Right atrium auricular region (tissue), 2 donors: Measurements from ENCODE around the gene ANKRD1. TPM values are rescaled to one million over a fixed set of nuclear protein-coding genes. Genes with fewer than 3 reads are reported as not detected.

Experiments
- DNase-seq: peaks from one replicate; pipeline ENCODE4 v3.0.0-alpha.2; 2019; ENCODE audit warnings: low spot score
- H3K27ac ChIP-seq, 2 donors: fragments of 200-600 bp; sonication (generic); 1 replicate in 1 of 2; 2 replicates in 1 of 2; pipeline ENCODE4 v1.5.1; 2016 to 2019
- H3K27me3 ChIP-seq, 2 donors: fragments of 200-600 bp; sonication (generic); one replicate each; pipeline versions ENCODE4 v1.5.1 to v1.6.0; 2017 to 2019
- H3K36me3 ChIP-seq: fragments of 200-600 bp; sonication (generic); one replicate; pipeline ENCODE4 v1.5.1; 2016
- H3K4me1 ChIP-seq, 2 donors: fragments of 200-600 bp; sonication (generic); one replicate each; pipeline versions ENCODE4 v1.5.1 to v1.6.0; 2017 to 2019
- H3K4me3 ChIP-seq, 2 donors: fragments of 200-600 bp; sonication (generic); 1 replicate in 1 of 2; 2 replicates in 1 of 2; pipeline ENCODE4 v1.5.1; 2017 to 2019; ENCODE audit warnings: mild to moderate bottlenecking in 1 of 2, moderate library complexity in 1 of 2
- H3K9me3 ChIP-seq, 2 donors: fragments of 200-600 bp; sonication (generic); one replicate each; pipeline ENCODE4 v1.5.1; 2019
- total RNA-seq, 2 donors: library from RNA; depleted of rRNA; stranded (reverse); fragments of >200 nt; gene quantifications; one replicate each; pipeline ENCODE4 v1.1.0, GENCODE V29; 2016
- TF ChIP-seq, protein P1 (sequence below), 2 donors: fragments of 200-600 bp; sonication (generic); IDR thresholded peaks; one replicate each; pipeline ENCODE4 v1.5.1; 2019; ENCODE audit warnings: antibody characterized with exemption in 2 of 2

Gene ANKRD1
- total RNA-seq, 2 donors from 2014 or later = 3,842 to 8,672 TPM

DNA sequence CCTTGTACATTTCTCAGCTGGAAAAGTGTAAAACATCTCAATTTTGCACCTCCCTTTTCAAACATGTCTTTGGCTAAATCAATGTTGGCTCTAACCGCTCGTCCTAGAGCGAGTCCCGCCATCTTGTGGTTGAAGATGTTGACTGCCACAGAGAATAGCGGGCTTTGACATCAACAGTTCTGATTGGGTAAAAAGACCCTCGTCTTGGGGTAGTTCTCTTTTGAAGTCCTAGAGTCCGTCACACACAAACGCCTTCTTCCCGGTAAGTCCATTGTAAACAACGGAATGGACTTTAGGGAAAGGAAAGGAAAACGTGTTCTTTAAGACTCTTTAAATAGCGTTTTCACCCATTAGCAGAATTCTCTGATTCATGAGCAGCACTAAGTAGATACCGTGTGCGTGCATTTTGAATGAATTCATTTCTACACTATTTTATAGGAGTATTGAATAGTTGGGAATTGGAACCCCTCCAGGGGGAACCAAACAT lies 49.6 kb downstream of the ANKRD1 start:
- TF ChIP-seq, protein P1, sequence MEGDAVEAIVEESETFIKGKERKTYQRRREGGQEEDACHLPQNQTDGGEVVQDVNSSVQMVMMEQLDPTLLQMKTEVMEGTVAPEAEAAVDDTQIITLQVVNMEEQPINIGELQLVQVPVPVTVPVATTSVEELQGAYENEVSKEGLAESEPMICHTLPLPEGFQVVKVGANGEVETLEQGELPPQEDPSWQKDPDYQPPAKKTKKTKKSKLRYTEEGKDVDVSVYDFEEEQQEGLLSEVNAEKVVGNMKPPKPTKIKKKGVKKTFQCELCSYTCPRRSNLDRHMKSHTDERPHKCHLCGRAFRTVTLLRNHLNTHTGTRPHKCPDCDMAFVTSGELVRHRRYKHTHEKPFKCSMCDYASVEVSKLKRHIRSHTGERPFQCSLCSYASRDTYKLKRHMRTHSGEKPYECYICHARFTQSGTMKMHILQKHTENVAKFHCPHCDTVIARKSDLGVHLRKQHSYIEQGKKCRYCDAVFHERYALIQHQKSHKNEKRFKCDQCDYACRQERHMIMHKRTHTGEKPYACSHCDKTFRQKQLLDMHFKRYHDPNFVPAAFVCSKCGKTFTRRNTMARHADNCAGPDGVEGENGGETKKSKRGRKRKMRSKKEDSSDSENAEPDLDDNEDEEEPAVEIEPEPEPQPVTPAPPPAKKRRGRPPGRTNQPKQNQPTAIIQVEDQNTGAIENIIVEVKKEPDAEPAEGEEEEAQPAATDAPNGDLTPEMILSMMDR (IDR thresholded peaks at IDR 0.05) = peak; percentile 32 to 66
- peaks cover 0 to 8% of the 10 kb centered on the region in 2 donors for H3K9me3 ChIP-seq
- no peaks in the 10 kb centered on the region for H3K27me3 ChIP-seq
- peak overlapping the region; percentile 79 to 88 for H3K4me3 ChIP-seq
- peak overlapping the region; percentile 75 to 83 for H3K27ac ChIP-seq
- no peak for DNase-seq
- H3K36me3 ChIP-seq = peaks cover 7% of the 10 kb centered on the region
- H3K4me1 ChIP-seq = peaks cover 0 to 19% of the 10 kb centered on the region in 2 donors

DNA sequence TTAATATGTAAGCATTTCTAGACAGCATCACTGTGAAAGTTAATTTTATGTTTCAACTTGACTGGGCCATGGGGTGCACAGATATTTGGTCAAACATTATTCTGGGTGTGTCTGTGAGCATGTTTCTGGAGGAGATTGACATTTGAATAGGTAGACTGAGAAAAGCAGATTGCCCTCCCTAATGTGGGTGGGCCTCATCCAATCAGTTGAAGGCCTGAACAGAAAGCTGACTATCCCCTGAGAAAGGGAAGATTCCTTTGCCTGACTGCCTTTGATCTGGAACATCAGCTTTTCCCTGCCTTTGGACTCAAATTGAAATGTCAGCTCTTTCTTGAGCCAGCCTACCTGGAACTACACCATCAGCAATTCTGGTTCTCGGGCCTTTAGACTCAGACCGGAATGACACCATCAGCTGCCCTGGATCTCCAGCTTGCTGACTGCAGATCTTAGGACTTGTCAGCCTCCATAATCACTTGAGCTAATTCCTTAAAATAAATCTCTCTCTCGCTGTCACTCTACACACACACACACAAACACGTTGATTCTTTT lies 54.8 kb downstream of the ANKRD1 start:
- H3K9me3 ChIP-seq = peaks cover 0 to 8% of the 10 kb centered on the region in 2 donors
- no peaks in the 10 kb centered on the region for H3K4me1 ChIP-seq
- H3K27ac ChIP-seq = no peak overlapping the region
- H3K36me3 ChIP-seq = no peaks in the 10 kb centered on the region
- TF ChIP-seq, protein P1 (IDR thresholded peaks at IDR 0.05) = no peak
- no peak for DNase-seq
- H3K27me3 ChIP-seq = no peaks in the 10 kb centered on the region
- no peak overlapping the region for H3K4me3 ChIP-seq

DNA sequence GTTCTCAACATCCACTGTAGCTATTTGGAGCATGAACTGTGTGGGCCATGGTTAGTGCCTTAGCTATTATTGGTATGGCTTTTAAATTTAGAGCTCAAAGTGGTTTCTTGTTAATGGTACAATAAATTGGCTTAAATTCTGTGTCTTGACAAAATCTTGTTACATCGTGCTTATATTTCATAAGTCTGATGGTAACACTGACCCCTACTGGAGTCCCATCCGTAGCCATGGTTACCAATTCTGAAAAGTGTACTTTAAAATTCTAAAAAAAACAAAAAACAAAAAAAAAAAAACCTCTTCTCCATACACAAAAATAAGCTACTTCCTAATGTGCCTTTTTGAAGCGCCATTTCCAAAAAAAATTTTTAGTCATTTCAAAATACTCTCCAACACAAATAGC lies 55.5 kb downstream of the ANKRD1 start:
- TF ChIP-seq, protein P1 (IDR thresholded peaks at IDR 0.05) = peak in 1 of 2 donors; percentile 15
- no peaks in the 10 kb centered on the region for H3K4me1 ChIP-seq
- H3K9me3 ChIP-seq = peaks cover 0 to 8% of the 10 kb centered on the region in 2 donors
- no peak overlapping the region for H3K27ac ChIP-seq
- H3K4me3 ChIP-seq = no peak overlapping the region
- H3K36me3 ChIP-seq = no peaks in the 10 kb centered on the region
- DNase-seq = no peak
- H3K27me3 ChIP-seq = no peaks in the 10 kb centered on the region

DNA sequence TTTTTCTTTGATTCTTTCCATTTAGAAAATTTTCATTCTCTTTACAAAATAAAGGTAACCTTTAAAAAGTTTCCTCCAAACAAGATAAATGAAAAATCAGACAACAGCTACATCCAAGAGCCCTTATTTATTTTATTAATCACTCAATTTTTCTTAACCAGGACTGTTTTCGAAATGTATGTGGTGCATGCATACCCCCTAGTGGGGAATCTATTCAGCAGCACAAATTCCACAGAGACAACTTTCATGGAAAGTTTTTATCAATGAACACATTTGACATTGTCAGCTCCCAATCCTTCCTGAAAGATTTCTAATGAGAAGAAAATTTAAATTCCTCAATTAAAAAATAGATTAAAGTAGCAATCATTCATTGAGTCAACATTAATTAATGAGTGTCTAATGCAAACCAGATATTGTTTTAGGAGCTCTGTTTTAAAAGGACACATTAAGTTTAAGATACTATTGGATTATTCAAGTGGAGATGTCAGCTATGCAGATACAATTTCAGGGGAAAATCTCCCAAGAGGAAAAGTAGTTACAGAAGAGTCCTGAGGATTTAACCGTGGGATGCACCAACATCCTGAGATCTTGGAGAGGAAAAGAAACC lies 57.9 kb downstream of the ANKRD1 start:
- no peak for DNase-seq
- H3K36me3 ChIP-seq = no peaks in the 10 kb centered on the region
- no peak overlapping the region for H3K4me3 ChIP-seq
- no peaks in the 10 kb centered on the region for H3K4me1 ChIP-seq
- TF ChIP-seq, protein P1 (IDR thresholded peaks at IDR 0.05) = peak in 1 of 2 donors; percentile 71
- H3K27me3 ChIP-seq = no peaks in the 10 kb centered on the region
- H3K27ac ChIP-seq = no peak overlapping the region
- no peaks in the 10 kb centered on the region for H3K9me3 ChIP-seq

Other genes starting within 250 kb of the ANKRD1 start
- under 1 TPM; 0.31 to 0.33 TPM for gene HTR7, start 63.0 kb downstream of the ANKRD1 start, total RNA-seq
- 10 to 100 TPM; 23.3 to 24.6 TPM for gene RPP30, start 49.1 kb downstream of the ANKRD1 start, total RNA-seq